Left forelimb (tissue), 1 donor: ENCODE data around the gene C20orf202.
"Not testable (repeated sequence)": the region's sequence is repeated elsewhere in the genome, so short reads cannot be mapped to it uniquely, and the experiment has no call there.

Source experiments
- DNase-seq: peaks from one replicate; pipeline ENCODE4 v3.0.0-alpha.2; 2018; ENCODE audit warnings: low spot score

Gene C20orf202

DNA sequence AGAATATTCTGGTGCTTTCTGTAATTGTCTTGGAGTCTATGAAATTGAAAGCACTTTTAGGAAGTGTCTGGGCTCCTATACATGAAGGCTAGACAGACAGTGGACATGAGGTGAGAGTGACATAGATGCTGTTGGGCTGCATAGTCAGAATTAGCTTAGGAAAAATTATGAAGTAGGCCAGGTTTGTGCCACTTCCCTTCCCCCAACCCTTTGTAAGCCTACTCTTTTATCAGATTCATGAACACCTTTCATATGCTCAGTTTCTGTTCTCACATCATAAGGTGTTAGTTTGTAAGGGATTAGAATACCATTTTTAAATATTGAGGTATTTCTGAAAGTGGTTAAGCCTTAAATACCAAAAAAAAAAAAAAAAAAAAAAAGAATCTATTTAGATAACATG, 44.4 kb downstream of the C20orf202 start:
- DNase-seq: no peak

DNA sequence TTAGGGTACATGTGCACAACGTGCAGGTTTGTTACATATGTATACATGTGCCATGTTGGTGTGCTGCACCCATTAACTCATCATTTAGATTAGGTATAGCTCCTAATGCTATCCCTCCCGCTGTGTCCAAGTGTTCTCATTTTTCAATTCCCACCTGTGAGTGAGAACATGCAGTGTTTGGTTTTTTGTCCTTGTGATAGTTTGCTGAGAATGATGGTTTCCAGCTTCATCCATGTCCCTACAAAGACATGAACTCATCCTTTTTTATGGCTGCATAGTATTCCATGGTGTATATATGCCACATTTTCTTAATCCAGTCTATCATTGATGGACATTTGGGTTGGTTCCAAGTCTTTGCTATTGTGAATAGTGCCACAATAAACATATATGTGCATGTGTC, 47.0 kb downstream of the C20orf202 start:
- DNase-seq: not testable (repeated sequence)

DNA sequence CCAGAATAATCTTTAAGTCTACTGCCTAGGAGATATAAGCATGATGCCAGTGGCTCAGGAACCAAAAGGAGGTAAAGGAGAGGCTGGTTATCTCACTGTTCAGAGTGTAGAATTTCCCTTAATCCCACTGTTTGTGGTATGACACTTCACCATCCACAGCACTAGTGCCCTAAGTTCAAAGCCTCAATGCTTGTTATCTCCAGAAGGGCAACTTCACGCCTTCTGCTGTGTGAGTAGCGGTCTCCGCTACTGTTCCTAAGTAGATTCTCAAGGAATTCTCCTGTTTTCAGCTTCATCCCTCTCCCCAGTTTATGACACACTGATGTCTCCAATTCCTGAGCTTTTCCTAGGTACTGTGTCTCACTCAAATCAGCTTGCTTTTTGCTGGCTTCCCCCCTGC, 49.2 kb downstream of the C20orf202 start:
- no peak for DNase-seq

DNA sequence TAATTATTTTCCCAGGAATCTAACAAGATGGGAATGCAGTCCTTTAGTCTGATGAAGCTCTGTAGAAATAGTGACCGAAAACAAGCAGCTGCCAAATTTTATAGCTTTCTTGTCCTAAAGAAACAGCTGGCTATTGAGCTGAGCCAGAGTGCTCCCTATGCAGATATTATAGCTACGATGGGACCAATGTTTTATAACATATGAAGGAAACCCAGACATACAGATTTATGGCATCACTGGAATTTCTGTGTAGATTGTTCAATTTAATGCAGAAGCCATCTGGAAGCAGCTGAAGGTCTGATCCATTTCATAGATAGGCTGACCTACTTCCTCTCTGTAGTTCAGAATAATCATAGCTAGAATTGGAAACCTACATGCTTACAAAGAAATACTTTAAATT, 51.0 kb downstream of the C20orf202 start:
- no peak for DNase-seq

GRCh38 chr20:1255675-1256074, 52.4 kb downstream of the C20orf202 start:
- DNase-seq: no peak
